A549 (cell line): ENCODE measurements around the gene SFR1.

Experiments used
- CTCF ChIP-seq: fragments of >200 bp; sonication (Bioruptor Twin); formaldehyde crosslinking; IDR thresholded peaks from 3 replicates; pipeline ENCODE4 v1.5.1; 2016
- EP300 ChIP-seq, 2 experiments: fragments of >200 bp; sonication (Bioruptor Twin); formaldehyde crosslinking; IDR thresholded peaks; 2 replicates in 1 of 2; 3 replicates in 1 of 2; pipeline ENCODE4 v1.6.1; 2016 to 2017
- HMGXB4 ChIP-seq: fragments of 250-450 bp; sonication (Bioruptor Pico); IDR thresholded peaks from 2 replicates; pipeline ENCODE4 v1.5.0; 2021; ENCODE audit warnings: mild to moderate bottlenecking, moderate library complexity, borderline replicate concordance
- NFE2L2 ChIP-seq: fragments of 150-350 bp; conservative IDR thresholded peaks from 2 replicates; pipeline ENCODE4 v1.6.1; 2014; ENCODE audit warnings: low read length
- POLR2AphosphoS2 ChIP-seq: conservative IDR thresholded peaks from 2 replicates; pipeline ENCODE4 v1.6.1; 2012; ENCODE audit warnings: low read length, improper control_type of control experiment, inconsistent platforms

- TF ChIP-seq EP300 (IDR thresholded peaks at IDR 0.05) = no peak
- no peak for TF ChIP-seq POLR2AphosphoS2
- no peak for TF ChIP-seq CTCF
- TF ChIP-seq HMGXB4 (CRISPR knock-in tag) = no peak
- TF ChIP-seq NFE2L2 = no peak
These were observed 33.7 kb upstream of the SFR1 start for GRCh38 chr10:104088239-104088638.
